Astrocyte (in vitro differentiated cells and primary cell): Measurements from ENCODE around the gene PKDREJ. TPM values are rescaled to one million over a fixed set of nuclear protein-coding genes. Genes with fewer than 3 reads are reported as not detected.

ENCODE experiments used
- DNase-seq: peaks from one replicate; pipeline ENCODE4 v3.0.0-alpha.2; 2010; ENCODE audit warnings: low read depth
- FAIRE-seq: peaks from 2 replicates; lab custom pipeline; 2011; peaks lifted over from hg19 to GRCh38; lab: Jason Lieb, UNC
- H2AFZ ChIP-seq: 2 replicates; pipeline ENCODE4 v1.6.0; 2012; ENCODE audit warnings: low read depth, low read length, inconsistent platforms
- H3K27ac ChIP-seq: 2 replicates; pipeline ENCODE4 v1.5.1; 2011; ENCODE audit warnings: low read depth, low read length, inconsistent platforms
- H3K27me3 ChIP-seq: 2 replicates; pipeline ENCODE4 v1.6.0; 2011; ENCODE audit warnings: low read length, inconsistent platforms; ENCODE audit not compliant: insufficient read depth
- H3K36me3 ChIP-seq: 2 replicates; pipeline ENCODE4 v1.5.1; 2011; ENCODE audit warnings: low read length, inconsistent platforms; ENCODE audit not compliant: insufficient read depth
- H3K4me1 ChIP-seq: 2 replicates; pipeline ENCODE4 v1.5.1; 2011; ENCODE audit warnings: low read length, inconsistent platforms; ENCODE audit not compliant: insufficient read depth
- H3K4me2 ChIP-seq: 2 replicates; pipeline ENCODE4 v1.6.0; 2012; ENCODE audit warnings: low read length, inconsistent platforms
- H3K4me3 ChIP-seq: 2 replicates; pipeline ENCODE4 v1.5.1; 2011; ENCODE audit warnings: low read depth, mild to moderate bottlenecking, low read length, inconsistent platforms; ENCODE audit not compliant: insufficient read depth
- H3K79me2 ChIP-seq: 2 replicates; pipeline ENCODE4 v1.6.0; 2012; ENCODE audit warnings: mild to moderate bottlenecking, low read length, inconsistent platforms; ENCODE audit not compliant: insufficient read depth
- H3K9ac ChIP-seq: 2 replicates; pipeline ENCODE4 v1.6.0; 2012; ENCODE audit warnings: mild to moderate bottlenecking, low read length, inconsistent platforms
- H3K9me3 ChIP-seq: 2 replicates; pipeline ENCODE4 v1.5.1; 2012; ENCODE audit warnings: low read depth, mild to moderate bottlenecking, low read length, inconsistent platforms; ENCODE audit not compliant: insufficient read depth
- H4K20me1 ChIP-seq: 2 replicates; pipeline ENCODE4 v1.6.0; 2012; ENCODE audit warnings: low read length, inconsistent platforms; ENCODE audit not compliant: insufficient read depth
- H3K27ac Mint-ChIP-seq: one replicate; pipeline ENCODE4 v1.8.0; 2021; ENCODE audit warnings: mild to moderate bottlenecking, mixed read lengths; ENCODE audit not compliant: unreplicated experiment
- H3K27me3 Mint-ChIP-seq: one replicate; pipeline ENCODE4 v1.8.0; 2021; ENCODE audit warnings: low read depth, mixed read lengths; ENCODE audit not compliant: unreplicated experiment
- H3K36me3 Mint-ChIP-seq: one replicate; pipeline ENCODE4 v1.8.0; 2021; ENCODE audit warnings: low read depth, mixed read lengths; ENCODE audit not compliant: unreplicated experiment
- H3K4me1 Mint-ChIP-seq: one replicate; pipeline ENCODE4 v1.8.0; 2021; ENCODE audit warnings: low read depth, mixed read lengths; ENCODE audit not compliant: unreplicated experiment
- H3K4me3 Mint-ChIP-seq: one replicate; pipeline ENCODE4 v1.8.0; 2021; ENCODE audit warnings: mild to moderate bottlenecking, moderate library complexity, mixed read lengths; ENCODE audit not compliant: unreplicated experiment
- H3K9me3 Mint-ChIP-seq: one replicate; pipeline ENCODE4 v1.8.0; 2021; ENCODE audit warnings: mild to moderate bottlenecking, mixed read lengths; ENCODE audit not compliant: unreplicated experiment
- CTCF ChIP-seq: IDR thresholded peaks from 2 replicates; pipeline ENCODE4 v1.5.1; 2011; ENCODE audit warnings: low read depth, mild to moderate bottlenecking, inconsistent platforms, low read length, moderate library complexity; ENCODE audit not compliant: insufficient read depth
- EZH2 ChIP-seq: IDR thresholded peaks from 2 replicates; pipeline ENCODE4 v1.6.1; 2012; ENCODE audit warnings: mild to moderate bottlenecking, low read length, inconsistent platforms; ENCODE audit not compliant: insufficient read depth
- total RNA-seq: library from RNA; stranded (reverse); gene quantifications from 2 replicates; pipeline ENCODE4 v1.2.1, GENCODE V29; 2021

The PKDREJ gene
- total RNA-seq, 1 donor from 2014 or later, result not detected

- H3K27me3 Mint-ChIP-seq, result peaks cover 59% of the 10 kb centered on the region
- H3K36me3 ChIP-seq, result no peaks in the 10 kb centered on the region
- no peak overlapping the region for H3K27ac Mint-ChIP-seq
Observed at GRCh38 chr22:46262449-46263215, 511 bp downstream of the PKDREJ start.

GRCh38 chr22:46260038-46260437, 3.1 kb downstream of the PKDREJ start:
- Histone ChIP-seq H3K27ac (no peak overlapping the region), H3K4me3 (no peak overlapping the region), H3K4me2 (no peak overlapping the region), H4K20me1 (no peaks in the 10 kb centered on the region), H3K9ac (no peak overlapping the region), H3K4me1 (no peaks in the 10 kb centered on the region), H2AFZ (no peak overlapping the region), H3K9me3 (peaks cover 2% of the 10 kb centered on the region), H3K36me3 (no peaks in the 10 kb centered on the region), H3K79me2 (no peaks in the 10 kb centered on the region), H3K27me3 (peaks cover 15% of the 10 kb centered on the region)
- TF ChIP-seq CTCF, result no peak
- no peak for TF ChIP-seq EZH2
- H3K4me1 Mint-ChIP-seq, result no peaks in the 10 kb centered on the region
- peaks cover 61% of the 10 kb centered on the region for H3K27me3 Mint-ChIP-seq
- no peak for FAIRE-seq
- H3K27ac Mint-ChIP-seq, result no peak overlapping the region
- peaks cover 34% of the 10 kb centered on the region for H3K9me3 Mint-ChIP-seq
- no peak for DNase-seq
- H3K4me3 Mint-ChIP-seq, result no peak overlapping the region
- peaks cover 15% of the 10 kb centered on the region for H3K36me3 Mint-ChIP-seq

More at GRCh38 chr22:46262449-46263215, 511 bp downstream of the PKDREJ start:
- FAIRE-seq (no peak), DNase-seq (peak; percentile 24)
- Histone ChIP-seq H3K9me3 (peaks cover 2% of the 10 kb centered on the region), H2AFZ (peak overlapping the region; percentile 51), H3K27me3 (peaks cover 15% of the 10 kb centered on the region), H3K79me2 (no peaks in the 10 kb centered on the region), H3K9ac (no peak overlapping the region), H3K4me1 (no peaks in the 10 kb centered on the region), H3K4me3 (no peak overlapping the region), H4K20me1 (no peaks in the 10 kb centered on the region), H3K27ac (no peak overlapping the region), H3K4me2 (peak overlapping the region; percentile 52)
- H3K9me3 Mint-ChIP-seq, result peaks cover 34% of the 10 kb centered on the region
- no peak for TF ChIP-seq CTCF
- no peak for TF ChIP-seq EZH2
- H3K36me3 Mint-ChIP-seq, result peaks cover 7% of the 10 kb centered on the region
- H3K4me1 Mint-ChIP-seq, result no peaks in the 10 kb centered on the region
- H3K4me3 Mint-ChIP-seq, result no peak overlapping the region

- Histone ChIP-seq H3K4me1 (no peaks in the 10 kb centered on the region), H3K4me3 (no peak overlapping the region), H2AFZ (no peak overlapping the region), H3K9ac (no peak overlapping the region), H4K20me1 (no peaks in the 10 kb centered on the region), H3K79me2 (no peaks in the 10 kb centered on the region), H3K36me3 (no peaks in the 10 kb centered on the region), H3K27ac (no peak overlapping the region), H3K27me3 (peaks cover 15% of the 10 kb centered on the region), H3K9me3 (peaks cover 2% of the 10 kb centered on the region), H3K4me2 (no peak overlapping the region)
- no peak for TF ChIP-seq EZH2
- TF ChIP-seq CTCF, result no peak
- H3K9me3 Mint-ChIP-seq, result peaks cover 34% of the 10 kb centered on the region
- FAIRE-seq, result no peak
- no peak overlapping the region for H3K27ac Mint-ChIP-seq
- H3K4me3 Mint-ChIP-seq, result no peak overlapping the region
- H3K27me3 Mint-ChIP-seq, result peaks cover 56% of the 10 kb centered on the region
- peaks cover 16% of the 10 kb centered on the region for H3K36me3 Mint-ChIP-seq
- H3K4me1 Mint-ChIP-seq, result no peaks in the 10 kb centered on the region
- DNase-seq, result no peak
Observed at GRCh38 chr22:46259374-46259773, 3.8 kb downstream of the PKDREJ start.
